ENCODE measurements around the gene CEP131.

CEP131 gene

GRCh38 chr17:81199482-81199830 is 23.3 kb downstream of the CEP131 start:
- no peak for DNase-seq (ENCODE audit: low spot score)

GRCh38 chr17:81198826-81199481 is 23.8 kb downstream of the CEP131 start:
- DNase-seq (ENCODE audit: low spot score): no peak

- DNase-seq (ENCODE audit: low spot score): no peak
These were observed 24.8 kb downstream of the CEP131 start for GRCh38 chr17:81197831-81198490.

GRCh38 chr17:81197409-81197795 is 25.4 kb downstream of the CEP131 start:
- no peak for DNase-seq (ENCODE audit: low spot score)

- DNase-seq (ENCODE audit: low spot score): no peak
These were observed 26.0 kb downstream of the CEP131 start for GRCh38 chr17:81196505-81197408.

GRCh38 chr17:81195941-81196495 is 26.7 kb downstream of the CEP131 start:
- no peak for DNase-seq (ENCODE audit: low spot score)

GRCh38 chr17:81194941-81195901 is 27.5 kb downstream of the CEP131 start:
- DNase-seq (ENCODE audit: low spot score): no peak

GRCh38 chr17:81194225-81194760 is 28.5 kb downstream of the CEP131 start:
- DNase-seq (ENCODE audit: low spot score): no peak

- DNase-seq (ENCODE audit: low spot score): no peak
These were observed 29.1 kb downstream of the CEP131 start for GRCh38 chr17:81193470-81194224.

GRCh38 chr17:81193051-81193410 is 29.7 kb downstream of the CEP131 start:
- no peak for DNase-seq (ENCODE audit: low spot score)

GRCh38 chr17:81192386-81193050 is 30.2 kb downstream of the CEP131 start:
- DNase-seq (ENCODE audit: low spot score): no peak

- no peak for DNase-seq (ENCODE audit: low spot score)
These were observed 31.1 kb downstream of the CEP131 start for GRCh38 chr17:81191646-81192045.

- DNase-seq (ENCODE audit: low spot score): no peak
These were observed 31.6 kb downstream of the CEP131 start for GRCh38 chr17:81191116-81191515.

GRCh38 chr17:81190591-81190990 is 32.2 kb downstream of the CEP131 start:
- DNase-seq (ENCODE audit: low spot score): no peak

GRCh38 chr17:81189670-81190530 is 32.9 kb downstream of the CEP131 start:
- DNase-seq (ENCODE audit: low spot score): peak; percentile 21

GRCh38 chr17:81189016-81189415 is 33.7 kb downstream of the CEP131 start:
- DNase-seq (ENCODE audit: low spot score): no peak

- DNase-seq (ENCODE audit: low spot score): no peak
These were observed 34.3 kb downstream of the CEP131 start for GRCh38 chr17:81188491-81188840.

- DNase-seq (ENCODE audit: low spot score): no peak
These were observed 34.9 kb downstream of the CEP131 start for GRCh38 chr17:81187586-81188490.
